ENCODE measurements around the gene LAMP1.
"Not testable (repeated sequence)": the region's sequence is repeated elsewhere in the genome, so short reads cannot be mapped to it uniquely, and the experiment has no call there.

Gene LAMP1

GRCh38 chr13:113358653-113359190, 61.7 kb downstream of the LAMP1 start:
- no peak for DNase-seq

- DNase-seq: no peak
Observed at GRCh38 chr13:113359571-113359970, 62.5 kb downstream of the LAMP1 start.

GRCh38 chr13:113360446-113360845, 63.4 kb downstream of the LAMP1 start:
- DNase-seq: no peak

GRCh38 chr13:113361406-113361805, 64.4 kb downstream of the LAMP1 start:
- DNase-seq: no peak

GRCh38 chr13:113364311-113364889, 67.4 kb downstream of the LAMP1 start:
- no peak for DNase-seq

- DNase-seq: no peak
Observed at GRCh38 chr13:113364901-113365582, 68.0 kb downstream of the LAMP1 start.

GRCh38 chr13:113365583-113365970, 68.5 kb downstream of the LAMP1 start:
- no peak for DNase-seq

GRCh38 chr13:113365971-113366588, 69.0 kb downstream of the LAMP1 start:
- DNase-seq: no peak

GRCh38 chr13:113367020-113367560, 70.1 kb downstream of the LAMP1 start:
- no peak for DNase-seq

- DNase-seq: no peak
Observed at GRCh38 chr13:113367771-113368170, 70.7 kb downstream of the LAMP1 start.

- not testable (repeated sequence) for DNase-seq
Observed at GRCh38 chr13:113368353-113368752, 71.3 kb downstream of the LAMP1 start.

- no peak for DNase-seq
Observed at GRCh38 chr13:113369189-113369588, 72.2 kb downstream of the LAMP1 start.

- no peak for DNase-seq
Observed at GRCh38 chr13:113369881-113370280, 72.8 kb downstream of the LAMP1 start.

- no peak for DNase-seq
Observed at GRCh38 chr13:113371061-113371460, 74.0 kb downstream of the LAMP1 start.

- DNase-seq: not testable (repeated sequence)
Observed at GRCh38 chr13:113371701-113372100, 74.7 kb downstream of the LAMP1 start.
